ENCODE data around the gene MAP3K13.

The MAP3K13 gene

DNA sequence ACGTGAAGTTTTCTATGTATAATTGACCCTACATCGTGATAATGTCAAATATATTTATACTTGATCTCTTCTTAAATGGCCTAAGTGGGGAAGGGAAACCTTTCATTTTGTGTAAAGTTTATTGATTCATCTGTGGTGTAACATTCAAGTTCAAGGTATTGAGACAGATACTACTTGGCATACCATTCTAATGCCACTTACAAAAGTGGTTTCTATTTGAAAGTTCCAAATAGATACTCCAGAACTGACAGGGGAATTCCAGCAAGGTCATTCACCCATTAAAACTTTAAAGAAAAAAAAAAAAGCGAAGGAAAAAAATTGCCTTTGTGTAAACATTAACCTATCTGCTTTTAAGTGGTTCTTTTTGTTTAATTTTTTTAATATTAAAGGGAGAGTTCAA is 45.3 kb upstream of the MAP3K13 start:
- TF ChIP-seq, protein P1, sequence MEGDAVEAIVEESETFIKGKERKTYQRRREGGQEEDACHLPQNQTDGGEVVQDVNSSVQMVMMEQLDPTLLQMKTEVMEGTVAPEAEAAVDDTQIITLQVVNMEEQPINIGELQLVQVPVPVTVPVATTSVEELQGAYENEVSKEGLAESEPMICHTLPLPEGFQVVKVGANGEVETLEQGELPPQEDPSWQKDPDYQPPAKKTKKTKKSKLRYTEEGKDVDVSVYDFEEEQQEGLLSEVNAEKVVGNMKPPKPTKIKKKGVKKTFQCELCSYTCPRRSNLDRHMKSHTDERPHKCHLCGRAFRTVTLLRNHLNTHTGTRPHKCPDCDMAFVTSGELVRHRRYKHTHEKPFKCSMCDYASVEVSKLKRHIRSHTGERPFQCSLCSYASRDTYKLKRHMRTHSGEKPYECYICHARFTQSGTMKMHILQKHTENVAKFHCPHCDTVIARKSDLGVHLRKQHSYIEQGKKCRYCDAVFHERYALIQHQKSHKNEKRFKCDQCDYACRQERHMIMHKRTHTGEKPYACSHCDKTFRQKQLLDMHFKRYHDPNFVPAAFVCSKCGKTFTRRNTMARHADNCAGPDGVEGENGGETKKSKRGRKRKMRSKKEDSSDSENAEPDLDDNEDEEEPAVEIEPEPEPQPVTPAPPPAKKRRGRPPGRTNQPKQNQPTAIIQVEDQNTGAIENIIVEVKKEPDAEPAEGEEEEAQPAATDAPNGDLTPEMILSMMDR (IDR thresholded peaks at IDR 0.05; ENCODE audit: low read depth, low read length, poor library complexity, severe bottlenecking) = no peak
- TF ChIP-seq EZH2phosphoT487 (IDR thresholded peaks at IDR 0.05; ENCODE audit: borderline replicate concordance, low read length) = no peak
- H3K36me3 ChIP-seq (ENCODE audit: control insufficient read depth, low read length) = no peaks in the 10 kb centered on the region
- no peaks in the 10 kb centered on the region for H4K20me1 ChIP-seq (ENCODE audit: control insufficient read depth, insufficient read depth, low read depth, low read length)
- no peak overlapping the region for H3K4me2 ChIP-seq (ENCODE audit: low read length)
- no peak overlapping the region for H3K27ac ChIP-seq (ENCODE audit: low read depth, low read length)
- no peaks in the 10 kb centered on the region for H3K9me3 ChIP-seq (ENCODE audit: control insufficient read depth, insufficient read depth, low read length)
- no peaks in the 10 kb centered on the region for H3K9me2 ChIP-seq (replicated peaks; ENCODE audit: control insufficient read depth, low read length)
- H3K4me1 ChIP-seq (ENCODE audit: control insufficient read depth, low read length) = no peaks in the 10 kb centered on the region
- peaks cover 10% of the 10 kb centered on the region for H3K27me3 ChIP-seq (ENCODE audit: control insufficient read depth, low read length)
- no peak overlapping the region for H3K4me3 ChIP-seq (ENCODE audit: low read length)
- no peaks in the 10 kb centered on the region for H3F3A ChIP-seq (ENCODE audit: control insufficient read depth, insufficient read depth)
- no peaks in the 10 kb centered on the region for H3K79me2 ChIP-seq (ENCODE audit: control insufficient read depth, low read length)

DNA sequence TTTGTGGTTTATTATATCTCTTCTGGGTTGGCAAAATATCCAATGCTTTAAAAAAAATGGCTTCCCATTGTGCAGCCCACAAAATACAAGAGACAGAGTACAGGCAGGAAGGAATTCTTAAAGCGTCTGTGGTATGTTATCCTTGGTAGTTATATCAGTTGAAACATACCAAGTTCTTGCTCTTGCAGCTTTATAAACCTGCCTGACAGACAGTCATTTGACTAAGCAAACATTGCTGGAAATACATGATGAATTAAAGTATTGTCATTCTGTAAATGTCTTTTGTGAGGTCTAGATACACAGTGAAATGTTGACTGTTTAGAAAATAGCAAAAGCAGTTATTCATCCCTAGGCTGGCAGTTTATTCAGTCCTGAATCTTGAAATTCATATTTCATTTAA is 44.8 kb upstream of the MAP3K13 start:
- Histone ChIP-seq H3K27ac (ENCODE audit: low read depth, low read length) (no peak overlapping the region), H4K20me1 (ENCODE audit: control insufficient read depth, insufficient read depth, low read depth, low read length) (no peaks in the 10 kb centered on the region), H3K4me2 (ENCODE audit: low read length) (no peak overlapping the region)

DNA sequence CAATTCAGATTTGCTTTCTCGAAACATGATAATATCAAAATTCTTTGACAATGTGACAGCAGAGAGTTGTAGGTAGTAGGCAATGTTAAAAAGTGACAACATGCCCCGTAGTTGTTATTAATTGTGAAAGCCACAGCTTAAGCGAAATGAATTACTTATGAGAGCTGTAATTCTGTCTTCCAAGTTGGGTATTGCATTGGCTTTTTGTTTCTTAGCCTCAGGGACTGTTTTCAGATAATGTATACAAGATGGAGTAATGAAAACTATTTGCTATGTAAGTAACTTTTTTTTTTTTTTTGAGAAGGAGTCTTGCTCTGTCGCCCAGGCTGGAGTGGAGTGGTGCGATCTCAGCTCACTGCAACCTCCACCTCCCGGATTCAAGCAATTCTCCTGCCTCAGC is 43.1 kb upstream of the MAP3K13 start:
- H3K9me2 ChIP-seq (replicated peaks; ENCODE audit: control insufficient read depth, low read length) = no peaks in the 10 kb centered on the region
- no peaks in the 10 kb centered on the region for H3F3A ChIP-seq (ENCODE audit: control insufficient read depth, insufficient read depth)
- peaks cover 10% of the 10 kb centered on the region for H3K27me3 ChIP-seq (ENCODE audit: control insufficient read depth, low read length)
- H4K20me1 ChIP-seq (ENCODE audit: control insufficient read depth, insufficient read depth, low read depth, low read length) = no peaks in the 10 kb centered on the region
- TF ChIP-seq, protein P1 (IDR thresholded peaks at IDR 0.05; ENCODE audit: low read depth, low read length, poor library complexity, severe bottlenecking) = no peak
- no peak for TF ChIP-seq EZH2phosphoT487 (IDR thresholded peaks at IDR 0.05; ENCODE audit: borderline replicate concordance, low read length)
- no peaks in the 10 kb centered on the region for H3K9me3 ChIP-seq (ENCODE audit: control insufficient read depth, insufficient read depth, low read length)
- no peak overlapping the region for H3K4me3 ChIP-seq (ENCODE audit: low read length)
- H3K27ac ChIP-seq (ENCODE audit: low read depth, low read length) = no peak overlapping the region
- H3K4me2 ChIP-seq (ENCODE audit: low read length) = no peak overlapping the region
- H3K79me2 ChIP-seq (ENCODE audit: control insufficient read depth, low read length) = no peaks in the 10 kb centered on the region
- H3K4me1 ChIP-seq (ENCODE audit: control insufficient read depth, low read length) = no peaks in the 10 kb centered on the region
- H3K36me3 ChIP-seq (ENCODE audit: control insufficient read depth, low read length) = no peaks in the 10 kb centered on the region

More for the DNA sequence above, 44.8 kb upstream of the MAP3K13 start:
- Histone ChIP-seq H3K4me3 (ENCODE audit: low read length) (no peak overlapping the region), H3K9me2 (replicated peaks; ENCODE audit: control insufficient read depth, low read length) (no peaks in the 10 kb centered on the region), H3K9me3 (ENCODE audit: control insufficient read depth, insufficient read depth, low read length) (no peaks in the 10 kb centered on the region), H3K27me3 (ENCODE audit: control insufficient read depth, low read length) (peaks cover 10% of the 10 kb centered on the region), H3F3A (ENCODE audit: control insufficient read depth, insufficient read depth) (no peaks in the 10 kb centered on the region), H3K79me2 (ENCODE audit: control insufficient read depth, low read length) (no peaks in the 10 kb centered on the region), H3K36me3 (ENCODE audit: control insufficient read depth, low read length) (no peaks in the 10 kb centered on the region), H3K4me1 (ENCODE audit: control insufficient read depth, low read length) (no peaks in the 10 kb centered on the region)
- no peak for TF ChIP-seq EZH2phosphoT487 (IDR thresholded peaks at IDR 0.05; ENCODE audit: borderline replicate concordance, low read length)
- TF ChIP-seq, protein P1 (IDR thresholded peaks at IDR 0.05; ENCODE audit: low read depth, low read length, poor library complexity, severe bottlenecking) = no peak

DNA sequence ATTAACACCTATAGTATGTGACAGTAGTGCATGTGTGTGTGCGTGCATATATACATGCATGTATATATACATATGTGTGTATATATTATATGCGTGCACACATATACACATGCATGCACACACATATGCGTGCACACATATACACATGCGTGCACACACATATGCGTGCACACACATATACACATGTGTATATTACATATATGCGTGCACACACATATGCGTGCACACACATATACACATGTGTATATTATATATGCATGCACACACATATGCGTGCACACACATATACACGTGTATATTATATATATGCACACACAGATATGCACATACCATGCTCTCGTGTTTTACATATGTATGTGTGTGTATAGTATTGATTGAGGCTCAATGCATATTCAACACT is 42.0 kb upstream of the MAP3K13 start:
- H3K36me3 ChIP-seq (ENCODE audit: control insufficient read depth, low read length) = no peaks in the 10 kb centered on the region
- TF ChIP-seq, protein P1 (IDR thresholded peaks at IDR 0.05; ENCODE audit: low read depth, low read length, poor library complexity, severe bottlenecking) = no peak
- no peak for TF ChIP-seq EZH2phosphoT487 (IDR thresholded peaks at IDR 0.05; ENCODE audit: borderline replicate concordance, low read length)
- H3K4me1 ChIP-seq (ENCODE audit: control insufficient read depth, low read length) = no peaks in the 10 kb centered on the region
- no peak overlapping the region for H3K4me3 ChIP-seq (ENCODE audit: low read length)
- no peaks in the 10 kb centered on the region for H3K9me2 ChIP-seq (replicated peaks; ENCODE audit: control insufficient read depth, low read length)
- no peak overlapping the region for H3K4me2 ChIP-seq (ENCODE audit: low read length)
- H3K27ac ChIP-seq (ENCODE audit: low read depth, low read length) = no peak overlapping the region
- no peaks in the 10 kb centered on the region for H4K20me1 ChIP-seq (ENCODE audit: control insufficient read depth, insufficient read depth, low read depth, low read length)
- no peaks in the 10 kb centered on the region for H3F3A ChIP-seq (ENCODE audit: control insufficient read depth, insufficient read depth)
- no peaks in the 10 kb centered on the region for H3K9me3 ChIP-seq (ENCODE audit: control insufficient read depth, insufficient read depth, low read length)
- H3K79me2 ChIP-seq (ENCODE audit: control insufficient read depth, low read length) = no peaks in the 10 kb centered on the region
- H3K27me3 ChIP-seq (ENCODE audit: control insufficient read depth, low read length) = peaks cover 10% of the 10 kb centered on the region

Data from DOHH2 (cell line).